SK-N-SH (cell line): ENCODE data around the gene DPYSL4. TPM values are rescaled to one million over a fixed set of nuclear protein-coding genes. Genes with fewer than 3 reads are reported as not detected.

Experiments used
- CTCF ChIA-PET: fragments of 300-600, 350-600 bp; formaldehyde crosslinking; extraction: SDS; loops from one replicate; lab custom pipeline; 2021; lab: Yijun Ruan, JAX
- POLR2A ChIA-PET: fragments of 350-600 bp; sonication (Branson Sonifier 250); formaldehyde crosslinking; extraction: SDS; loops from one replicate; lab custom pipeline; 2020; ENCODE audit warnings: antibody characterized with exemption, inconsistent platforms; lab: Yijun Ruan, JAX
- DNase-seq: peaks from one replicate; pipeline ENCODE4 v3.0.0; 2012
- H2AFZ ChIP-seq: fragments of 200-600 bp; sonication (generic); 2 replicates; pipeline ENCODE4 v1.8.1; 2016; ENCODE audit warnings: antibody characterized with exemption, mild to moderate bottlenecking, low read depth
- H3F3A ChIP-seq: fragments of 200-600 bp; sonication (generic); replicated peaks from 2 replicates; pipeline ENCODE3; 2016; ENCODE audit warnings: antibody characterized with exemption, mild to moderate bottlenecking; ENCODE audit not compliant: insufficient read depth
- H3K27ac ChIP-seq, 2 experiments: fragments of 200-500 bp in 1 of 2; fragments of 200-600 bp in 1 of 2; sonication (Bioruptor generic) in 1 of 2; sonication (generic), shearing (Covaris generic) in 1 of 2; 2 replicates each; pipeline versions ENCODE4 v1.5.1 to v1.6.1; 2014 to 2016; ENCODE audit warnings: low read depth in 2 of 2, inconsistent platforms in 1 of 2, low read length in 1 of 2, mild to moderate bottlenecking in 1 of 2, mixed read lengths in 1 of 2
- H3K27me3 ChIP-seq: fragments of 200-600 bp; sonication (generic), shearing (Covaris generic); 2 replicates; pipeline ENCODE4 v1.6.1; 2016; ENCODE audit warnings: mixed run types; ENCODE audit not compliant: insufficient read depth
- H3K36me3 ChIP-seq, 2 experiments: fragments of 200-500 bp in 1 of 2; fragments of 200-600 bp in 1 of 2; sonication (Bioruptor generic) in 1 of 2; sonication (generic) in 1 of 2; replicated peaks in 1 of 2; 2 replicates each; pipeline versions ENCODE3 to v1.5.1; 2014 to 2016; ENCODE audit warnings: low read length in 1 of 2, mild to moderate bottlenecking in 1 of 2; ENCODE audit not compliant: insufficient read depth in 2 of 2, control insufficient read depth in 1 of 2
- H3K4me1 ChIP-seq, 2 experiments: fragments of 200-500 bp in 1 of 2; fragments of 200-600 bp in 1 of 2; sonication (Bioruptor generic) in 1 of 2; sonication (generic), shearing (Covaris generic) in 1 of 2; 2 replicates each; pipeline versions ENCODE4 v1.5.1 to v1.6.1; 2014 to 2016; ENCODE audit warnings: low read depth in 1 of 2, low read length in 1 of 2, mixed run types in 1 of 2; ENCODE audit not compliant: insufficient read depth in 2 of 2, control insufficient read depth in 1 of 2
- H3K4me2 ChIP-seq: fragments of 200-600 bp; sonication (generic), shearing (Covaris generic); 2 replicates; pipeline ENCODE4 v1.6.1; 2017; ENCODE audit warnings: mixed run types
- H3K4me3 ChIP-seq, 2 experiments: fragments of 200-500 bp in 1 of 2; fragments of 200-600 bp in 1 of 2; sonication (Bioruptor generic) in 1 of 2; sonication (generic), shearing (Covaris generic) in 1 of 2; 2 replicates each; pipeline versions ENCODE4 v1.5.1 to v1.8.1; 2014 to 2016; ENCODE audit warnings: low read depth in 2 of 2, inconsistent platforms in 1 of 2, low read length in 1 of 2, mild to moderate bottlenecking in 1 of 2, mixed read lengths in 1 of 2, moderate library complexity in 1 of 2
- H3K79me2 ChIP-seq: fragments of 200-600 bp; sonication (generic); 2 replicates; pipeline ENCODE4 v1.8.1; 2017; ENCODE audit warnings: mild to moderate bottlenecking; ENCODE audit not compliant: insufficient read depth
- H3K9ac ChIP-seq: fragments of 200-600 bp; sonication (generic); 2 replicates; pipeline ENCODE4 v1.6.1; 2017; ENCODE audit warnings: mixed run types
- H3K9me2 ChIP-seq: fragments of 200-600 bp; sonication (generic); 2 replicates; pipeline ENCODE4 v1.6.1; 2017; ENCODE audit warnings: mixed run types
- H3K9me3 ChIP-seq: fragments of 200-600 bp; sonication (generic); 2 replicates; pipeline ENCODE4 v1.6.1; 2017; ENCODE audit warnings: mixed run types, mild to moderate bottlenecking, moderate library complexity
- H4K20me1 ChIP-seq: fragments of 200-600 bp; sonication (generic); 2 replicates; pipeline ENCODE4 v1.6.1; 2017; ENCODE audit warnings: mild to moderate bottlenecking, mixed run types; ENCODE audit not compliant: insufficient read depth
- CHD2 ChIP-seq: fragments of 150-350 bp; IDR thresholded peaks from 2 replicates; pipeline ENCODE4 v1.6.1; 2018; ENCODE audit warnings: low read length; ENCODE audit not compliant: partially characterized antibody
- ELF1 ChIP-seq: IDR thresholded peaks from 2 replicates; pipeline ENCODE4 v1.4.0; 2012
- EP300 ChIP-seq, 2 experiments: IDR thresholded peaks; 2 replicates each; pipeline versions ENCODE4 v1.4.0 to v1.6.1; 2012; ENCODE audit warnings: borderline replicate concordance in 1 of 2, low read depth in 1 of 2, low read length in 1 of 2
- FOSL2 ChIP-seq: IDR thresholded peaks from 2 replicates; pipeline ENCODE4 v1.4.0; 2012; ENCODE audit warnings: low read depth, mild to moderate bottlenecking, moderate library complexity, borderline replicate concordance
- FOXJ3 ChIP-seq: sonication (generic); formaldehyde crosslinking; IDR thresholded peaks from 2 replicates; pipeline ENCODE4 v1.5.1; 2020; ENCODE audit warnings: mild to moderate bottlenecking, missing genetic modification reagents
- GABPA ChIP-seq: IDR thresholded peaks from 2 replicates; pipeline ENCODE4 v1.4.0; 2012; ENCODE audit warnings: low read depth, mild to moderate bottlenecking
- POLR2AphosphoS5 ChIP-seq: IDR thresholded peaks from 2 replicates; pipeline ENCODE4 v1.6.1; 2012; ENCODE audit warnings: low read depth, low read length
- RAD21 ChIP-seq: IDR thresholded peaks from 2 replicates; pipeline ENCODE4 v1.6.1; 2012; ENCODE audit warnings: mild to moderate bottlenecking, low read length
- RFX5 ChIP-seq: IDR thresholded peaks from 2 replicates; pipeline ENCODE4 v1.6.1; 2012; ENCODE audit warnings: mild to moderate bottlenecking, improper control_type of control experiment, low read length
- RXRA ChIP-seq: IDR thresholded peaks from 2 replicates; pipeline ENCODE4 v1.4.0; 2012; ENCODE audit warnings: low read depth, mild to moderate bottlenecking, borderline replicate concordance
- WGBS: methylation state at CpG from one replicate; pipeline ENCODE4 v1.1.6; 2017; ENCODE audit warnings: low lambda C conversion rate; 5-methylcytosine and 5-hydroxymethylcytosine counted together
- polyA plus RNA-seq, 3 experiments: library from polyadenylated mRNA; depleted of rRNA; stranded (reverse); fragments of >200 nt; gene quantifications; 2 replicates each; pipeline ENCODE4 v1.2.3, GENCODE V29; 2012
- TF ChIP-seq, protein P1 (sequence below): IDR thresholded peaks from 2 replicates; pipeline ENCODE4 v1.6.1; 2012; ENCODE audit warnings: mild to moderate bottlenecking, low read depth, low read length, moderate library complexity
- TF ChIP-seq, protein P2 (sequence below): IDR thresholded peaks from 2 replicates; pipeline ENCODE4; 2012
- TF ChIP-seq, protein P3 (sequence below): fragments of 200-600 bp; sonication (generic); IDR thresholded peaks from 2 replicates; pipeline ENCODE4 v1.6.1; 2017; ENCODE audit warnings: antibody characterized with exemption, mild to moderate bottlenecking, moderate library complexity

DPYSL4 gene
- polyA plus RNA-seq, 1 of the 3 experiments (the other 2 are of a cell fraction) = 21.8 TPM

DNA sequence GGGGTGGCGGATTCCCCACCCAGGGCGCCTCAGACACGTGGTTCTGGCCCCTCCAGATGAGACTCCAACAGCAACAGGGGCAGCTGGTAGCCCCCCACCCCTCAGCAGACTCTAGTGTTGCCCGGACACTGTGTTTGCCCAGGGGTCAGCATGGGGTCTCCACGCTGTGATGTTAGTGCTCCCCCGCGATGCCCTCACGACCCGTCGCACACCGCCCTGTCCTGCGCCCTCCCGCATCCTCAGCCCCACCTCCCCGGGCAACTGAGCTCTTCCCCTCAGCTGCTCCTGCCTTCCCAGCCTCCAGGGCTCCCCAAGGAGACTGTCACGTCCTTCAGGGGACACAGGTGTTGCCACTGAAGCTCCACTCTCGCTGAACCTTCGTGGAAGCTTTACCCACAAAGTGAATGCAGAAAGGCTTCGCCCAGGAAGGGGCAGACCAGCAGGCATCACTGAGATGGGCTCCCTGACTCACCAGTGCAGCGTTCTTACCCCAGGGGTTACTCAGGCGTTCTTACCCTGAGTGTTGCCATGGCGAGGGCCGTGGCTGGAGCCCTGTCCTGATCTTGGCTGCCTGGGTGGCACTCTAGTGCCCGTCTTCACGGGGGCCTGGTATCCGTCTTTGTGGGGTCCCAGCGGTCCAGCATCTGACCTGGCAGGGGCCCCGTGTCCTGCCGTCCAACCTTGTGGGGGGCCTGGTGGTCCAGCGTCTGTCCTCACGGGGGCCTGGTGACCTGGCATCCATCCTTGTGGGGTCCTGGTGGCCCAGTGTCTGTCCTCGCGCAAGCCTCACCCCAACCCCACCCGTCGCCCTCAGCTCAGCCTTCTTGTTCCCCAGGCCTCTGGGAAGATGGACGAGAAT, 14.6 kb downstream of the DPYSL4 start (continued):
- TF ChIP-seq, protein P1, sequence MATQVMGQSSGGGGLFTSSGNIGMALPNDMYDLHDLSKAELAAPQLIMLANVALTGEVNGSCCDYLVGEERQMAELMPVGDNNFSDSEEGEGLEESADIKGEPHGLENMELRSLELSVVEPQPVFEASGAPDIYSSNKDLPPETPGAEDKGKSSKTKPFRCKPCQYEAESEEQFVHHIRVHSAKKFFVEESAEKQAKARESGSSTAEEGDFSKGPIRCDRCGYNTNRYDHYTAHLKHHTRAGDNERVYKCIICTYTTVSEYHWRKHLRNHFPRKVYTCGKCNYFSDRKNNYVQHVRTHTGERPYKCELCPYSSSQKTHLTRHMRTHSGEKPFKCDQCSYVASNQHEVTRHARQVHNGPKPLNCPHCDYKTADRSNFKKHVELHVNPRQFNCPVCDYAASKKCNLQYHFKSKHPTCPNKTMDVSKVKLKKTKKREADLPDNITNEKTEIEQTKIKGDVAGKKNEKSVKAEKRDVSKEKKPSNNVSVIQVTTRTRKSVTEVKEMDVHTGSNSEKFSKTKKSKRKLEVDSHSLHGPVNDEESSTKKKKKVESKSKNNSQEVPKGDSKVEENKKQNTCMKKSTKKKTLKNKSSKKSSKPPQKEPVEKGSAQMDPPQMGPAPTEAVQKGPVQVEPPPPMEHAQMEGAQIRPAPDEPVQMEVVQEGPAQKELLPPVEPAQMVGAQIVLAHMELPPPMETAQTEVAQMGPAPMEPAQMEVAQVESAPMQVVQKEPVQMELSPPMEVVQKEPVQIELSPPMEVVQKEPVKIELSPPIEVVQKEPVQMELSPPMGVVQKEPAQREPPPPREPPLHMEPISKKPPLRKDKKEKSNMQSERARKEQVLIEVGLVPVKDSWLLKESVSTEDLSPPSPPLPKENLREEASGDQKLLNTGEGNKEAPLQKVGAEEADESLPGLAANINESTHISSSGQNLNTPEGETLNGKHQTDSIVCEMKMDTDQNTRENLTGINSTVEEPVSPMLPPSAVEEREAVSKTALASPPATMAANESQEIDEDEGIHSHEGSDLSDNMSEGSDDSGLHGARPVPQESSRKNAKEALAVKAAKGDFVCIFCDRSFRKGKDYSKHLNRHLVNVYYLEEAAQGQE = no peak
- no peak for TF ChIP-seq POLR2AphosphoS5

DNA sequence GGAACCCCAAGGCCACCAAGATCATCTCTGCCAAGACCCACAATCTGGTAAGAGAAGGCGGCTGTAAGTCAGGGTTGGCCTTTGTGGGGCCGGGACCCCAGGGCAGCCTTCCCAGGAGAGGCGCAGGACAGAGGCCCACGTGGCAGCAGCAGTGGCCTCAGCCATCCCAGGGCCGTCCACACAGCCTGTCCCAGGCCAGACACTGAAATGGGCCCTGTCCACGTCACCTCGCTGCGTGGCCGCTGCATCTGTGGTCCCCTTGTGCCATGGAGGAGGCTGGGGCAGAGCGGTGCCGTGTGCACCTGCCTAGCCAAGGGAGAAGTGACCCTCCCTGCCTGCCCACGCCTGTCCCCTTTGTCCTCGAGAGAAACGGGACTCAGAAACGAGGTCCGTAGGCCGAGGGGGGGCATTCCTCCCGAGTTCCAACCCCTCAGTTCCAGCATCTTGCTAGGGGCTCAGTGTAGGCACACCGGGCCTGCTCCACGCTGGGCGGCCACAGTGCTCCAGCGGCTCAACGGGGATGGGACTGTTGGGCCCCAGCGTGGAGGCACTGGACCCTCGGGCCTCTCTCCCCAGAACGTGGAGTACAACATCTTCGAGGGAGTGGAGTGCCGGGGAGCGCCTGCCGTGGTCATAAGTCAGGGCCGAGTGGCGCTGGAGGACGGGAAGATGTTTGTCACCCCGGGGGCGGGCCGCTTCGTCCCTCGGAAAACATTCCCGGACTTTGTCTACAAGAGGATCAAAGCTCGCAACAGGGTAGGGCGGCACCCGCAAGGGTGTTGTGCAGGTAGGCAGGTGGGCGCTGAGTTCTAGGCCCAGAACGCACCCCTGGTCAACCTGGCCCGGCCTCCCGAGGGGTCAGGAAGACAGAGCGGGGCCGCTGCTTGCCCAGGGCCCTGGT, 15.6 kb downstream of the DPYSL4 start:
- ChIA-PET CTCF (interaction anchor here (1.3 kb wide), 1 partner anchor 158 kb away, joined by 3 read pairs; no protein-coding TSS in a partner anchor), POLR2A (no interaction called here)
- Histone ChIP-seq H3K9me3 (no peaks in the 10 kb centered on the region), H3K27ac (no peak overlapping the region), H3K27me3 (no peaks in the 10 kb centered on the region), H3K4me2 (no peak overlapping the region), H3K4me3 (no peak overlapping the region), H4K20me1 (no peaks in the 10 kb centered on the region), H2AFZ (no peak overlapping the region), H3K79me2 (no peaks in the 10 kb centered on the region), H3K9me2 (no peaks in the 10 kb centered on the region), H3F3A (no peaks in the 10 kb centered on the region), H3K4me1 (no peaks in the 10 kb centered on the region; a peak in 1 of 4 replicates), H3K36me3 (peaks cover 0 to 20% of the 10 kb centered on the region in 2 experiments), H3K9ac (no peak overlapping the region)
- TF ChIP-seq, protein P2, sequence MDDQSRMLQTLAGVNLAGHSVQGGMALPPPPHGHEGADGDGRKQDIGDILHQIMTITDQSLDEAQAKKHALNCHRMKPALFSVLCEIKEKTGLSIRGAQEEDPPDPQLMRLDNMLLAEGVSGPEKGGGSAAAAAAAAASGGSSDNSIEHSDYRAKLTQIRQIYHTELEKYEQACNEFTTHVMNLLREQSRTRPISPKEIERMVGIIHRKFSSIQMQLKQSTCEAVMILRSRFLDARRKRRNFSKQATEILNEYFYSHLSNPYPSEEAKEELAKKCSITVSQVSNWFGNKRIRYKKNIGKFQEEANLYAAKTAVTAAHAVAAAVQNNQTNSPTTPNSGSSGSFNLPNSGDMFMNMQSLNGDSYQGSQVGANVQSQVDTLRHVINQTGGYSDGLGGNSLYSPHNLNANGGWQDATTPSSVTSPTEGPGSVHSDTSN = no peak
- no peak for TF ChIP-seq RFX5
- TF ChIP-seq, protein P3, sequence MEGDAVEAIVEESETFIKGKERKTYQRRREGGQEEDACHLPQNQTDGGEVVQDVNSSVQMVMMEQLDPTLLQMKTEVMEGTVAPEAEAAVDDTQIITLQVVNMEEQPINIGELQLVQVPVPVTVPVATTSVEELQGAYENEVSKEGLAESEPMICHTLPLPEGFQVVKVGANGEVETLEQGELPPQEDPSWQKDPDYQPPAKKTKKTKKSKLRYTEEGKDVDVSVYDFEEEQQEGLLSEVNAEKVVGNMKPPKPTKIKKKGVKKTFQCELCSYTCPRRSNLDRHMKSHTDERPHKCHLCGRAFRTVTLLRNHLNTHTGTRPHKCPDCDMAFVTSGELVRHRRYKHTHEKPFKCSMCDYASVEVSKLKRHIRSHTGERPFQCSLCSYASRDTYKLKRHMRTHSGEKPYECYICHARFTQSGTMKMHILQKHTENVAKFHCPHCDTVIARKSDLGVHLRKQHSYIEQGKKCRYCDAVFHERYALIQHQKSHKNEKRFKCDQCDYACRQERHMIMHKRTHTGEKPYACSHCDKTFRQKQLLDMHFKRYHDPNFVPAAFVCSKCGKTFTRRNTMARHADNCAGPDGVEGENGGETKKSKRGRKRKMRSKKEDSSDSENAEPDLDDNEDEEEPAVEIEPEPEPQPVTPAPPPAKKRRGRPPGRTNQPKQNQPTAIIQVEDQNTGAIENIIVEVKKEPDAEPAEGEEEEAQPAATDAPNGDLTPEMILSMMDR = no peak
- no peak for TF ChIP-seq RAD21
- TF ChIP-seq CHD2 = no peak
- TF ChIP-seq ELF1 = no peak
- TF ChIP-seq FOSL2 = no peak
- no peak for TF ChIP-seq RXRA
- no peak for TF ChIP-seq FOXJ3
- TF ChIP-seq EP300 (IDR thresholded peaks at IDR 0.05; ENCODE audit: borderline replicate concordance in 1 of 2, low read depth in 1 of 2, low read length in 1 of 2) = no peak
- no peak for TF ChIP-seq GABPA
- no peak for DNase-seq
- WGBS = 80% methylated on average over 9 of the region's 48 CpGs
